ENCODE data around the gene DRAM1. TPM values are rescaled to one million over a fixed set of nuclear protein-coding genes. Genes with fewer than 3 reads are reported as not detected.

The DRAM1 gene
- total RNA-seq, 1 donor from 2014 or later = 20.4 TPM

DNA sequence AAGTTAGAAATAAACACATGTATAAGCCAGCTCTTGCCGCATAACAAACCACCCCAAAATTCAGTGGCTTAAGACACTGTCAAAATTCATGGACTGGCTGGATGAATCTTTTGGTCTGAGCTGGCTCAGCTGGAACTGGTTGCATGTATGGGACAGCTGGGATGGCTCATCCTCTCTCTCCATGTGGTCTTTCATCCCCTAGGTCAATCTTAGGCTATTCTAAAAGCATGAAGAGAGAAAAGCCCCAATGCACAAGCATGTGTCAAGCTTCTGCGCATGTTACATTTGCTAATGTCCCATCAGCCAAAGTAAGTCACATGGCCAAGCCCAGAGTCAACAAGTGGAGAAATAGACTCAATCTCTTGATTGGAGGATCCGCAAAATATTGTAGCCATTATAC is 71.0 kb downstream of the DRAM1 start:
- no peak for FAIRE-seq
- H3K27me3 Mint-ChIP-seq (ENCODE audit: low read depth, unreplicated experiment) = no peaks in the 10 kb centered on the region

GRCh38 chr12:101951002-101951670 is 73.8 kb downstream of the DRAM1 start:
- H3K79me2 ChIP-seq (ENCODE audit: insufficient read depth, low read length) = no peaks in the 10 kb centered on the region
- DNase-seq (ENCODE audit: low read depth) (no peak), FAIRE-seq (no peak)
- H3K9me3 Mint-ChIP-seq (ENCODE audit: unreplicated experiment) = no peaks in the 10 kb centered on the region
- no peaks in the 10 kb centered on the region for H3K36me3 ChIP-seq (ENCODE audit: insufficient read depth, low read length)
- H3K27ac Mint-ChIP-seq (ENCODE audit: unreplicated experiment) = no peak overlapping the region
- H3K27ac ChIP-seq (ENCODE audit: low read depth, low read length) = no peak overlapping the region
- no peak for TF ChIP-seq EZH2 (IDR thresholded peaks at IDR 0.05; ENCODE audit: insufficient read depth, low read length)
- TF ChIP-seq CTCF (IDR thresholded peaks at IDR 0.05; ENCODE audit: insufficient read depth, low read depth, low read length) = no peak
- H3K27me3 ChIP-seq (ENCODE audit: insufficient read depth, low read length) = no peaks in the 10 kb centered on the region
- H3K4me3 Mint-ChIP-seq (ENCODE audit: unreplicated experiment) = no peak overlapping the region
- no peaks in the 10 kb centered on the region for H4K20me1 ChIP-seq (ENCODE audit: insufficient read depth, low read length)
- no peak overlapping the region for H3K4me3 ChIP-seq (ENCODE audit: insufficient read depth, low read depth, low read length)
- H3K27me3 Mint-ChIP-seq (ENCODE audit: low read depth, unreplicated experiment) = no peaks in the 10 kb centered on the region
- H3K9ac ChIP-seq (ENCODE audit: low read length) = no peak overlapping the region
- no peaks in the 10 kb centered on the region for H3K4me1 ChIP-seq (ENCODE audit: insufficient read depth, low read length)
- no peak overlapping the region for H2AFZ ChIP-seq (ENCODE audit: low read depth, low read length)
- no peaks in the 10 kb centered on the region for H3K4me1 Mint-ChIP-seq (ENCODE audit: low read depth, unreplicated experiment)
- H3K36me3 Mint-ChIP-seq (ENCODE audit: low read depth, unreplicated experiment) = no peaks in the 10 kb centered on the region
- H3K9me3 ChIP-seq (ENCODE audit: insufficient read depth, low read depth, low read length) = no peaks in the 10 kb centered on the region
- H3K4me2 ChIP-seq (ENCODE audit: low read length) = no peak overlapping the region

More for the DNA sequence above, 71.0 kb downstream of the DRAM1 start:
- Mint-ChIP-seq H3K4me1 (ENCODE audit: low read depth, unreplicated experiment) (no peaks in the 10 kb centered on the region), H3K4me3 (ENCODE audit: unreplicated experiment) (no peak overlapping the region), H3K36me3 (ENCODE audit: low read depth, unreplicated experiment) (no peaks in the 10 kb centered on the region), H3K27ac (ENCODE audit: unreplicated experiment) (no peak overlapping the region), H3K9me3 (ENCODE audit: unreplicated experiment) (no peaks in the 10 kb centered on the region)
- Histone ChIP-seq H3K36me3 (ENCODE audit: insufficient read depth, low read length) (no peaks in the 10 kb centered on the region), H3K4me1 (ENCODE audit: insufficient read depth, low read length) (no peaks in the 10 kb centered on the region), H3K79me2 (ENCODE audit: insufficient read depth, low read length) (no peaks in the 10 kb centered on the region), H2AFZ (ENCODE audit: low read depth, low read length) (no peak overlapping the region), H3K27me3 (ENCODE audit: insufficient read depth, low read length) (no peaks in the 10 kb centered on the region), H3K4me2 (ENCODE audit: low read length) (no peak overlapping the region), H3K9ac (ENCODE audit: low read length) (no peak overlapping the region), H4K20me1 (ENCODE audit: insufficient read depth, low read length) (no peaks in the 10 kb centered on the region), H3K27ac (ENCODE audit: low read depth, low read length) (no peak overlapping the region), H3K4me3 (ENCODE audit: insufficient read depth, low read depth, low read length) (no peak overlapping the region), H3K9me3 (ENCODE audit: insufficient read depth, low read depth, low read length) (no peaks in the 10 kb centered on the region)
- no peak for TF ChIP-seq CTCF (IDR thresholded peaks at IDR 0.05; ENCODE audit: insufficient read depth, low read depth, low read length)
- DNase-seq (ENCODE audit: low read depth) = no peak

GRCh38 chr12:101954113-101954512 is 76.7 kb downstream of the DRAM1 start:
- Histone ChIP-seq H3K4me2 (ENCODE audit: low read length) (no peak overlapping the region), H3K9me3 (ENCODE audit: insufficient read depth, low read depth, low read length) (no peaks in the 10 kb centered on the region), H3K79me2 (ENCODE audit: insufficient read depth, low read length) (no peaks in the 10 kb centered on the region), H3K9ac (ENCODE audit: low read length) (no peak overlapping the region), H3K4me1 (ENCODE audit: insufficient read depth, low read length) (no peaks in the 10 kb centered on the region), H4K20me1 (ENCODE audit: insufficient read depth, low read length) (no peaks in the 10 kb centered on the region), H2AFZ (ENCODE audit: low read depth, low read length) (no peak overlapping the region), H3K27me3 (ENCODE audit: insufficient read depth, low read length) (no peaks in the 10 kb centered on the region), H3K36me3 (ENCODE audit: insufficient read depth, low read length) (no peaks in the 10 kb centered on the region), H3K27ac (ENCODE audit: low read depth, low read length) (no peak overlapping the region), H3K4me3 (ENCODE audit: insufficient read depth, low read depth, low read length) (no peak overlapping the region)
- Mint-ChIP-seq H3K4me1 (ENCODE audit: low read depth, unreplicated experiment) (no peaks in the 10 kb centered on the region), H3K27me3 (ENCODE audit: low read depth, unreplicated experiment) (no peaks in the 10 kb centered on the region), H3K4me3 (ENCODE audit: unreplicated experiment) (no peak overlapping the region), H3K27ac (ENCODE audit: unreplicated experiment) (no peak overlapping the region), H3K9me3 (ENCODE audit: unreplicated experiment) (no peaks in the 10 kb centered on the region), H3K36me3 (ENCODE audit: low read depth, unreplicated experiment) (no peaks in the 10 kb centered on the region)
- TF ChIP-seq CTCF (IDR thresholded peaks at IDR 0.05; ENCODE audit: insufficient read depth, low read depth, low read length) (no peak), EZH2 (IDR thresholded peaks at IDR 0.05; ENCODE audit: insufficient read depth, low read length) (no peak)
- FAIRE-seq = no peak
- DNase-seq (ENCODE audit: low read depth) = no peak
